NCI-H2029 treated with DMSO at 0.1 percent for 48 hours (cell line): ENCODE results near the gene ZBTB44.
"Not testable (repeated sequence)": the region's sequence is repeated elsewhere in the genome, so short reads cannot be mapped to it uniquely, and the experiment has no call there.

Experiments
- DNase-seq: peaks from one replicate; lab custom pipeline; 2025; lab: John Stamatoyannopoulos, UW

The ZBTB44 gene

GRCh38 chr11:130249929-130250328 lies 64.8 kb downstream of the ZBTB44 start:
- DNase-seq, result not testable (repeated sequence)

DNA sequence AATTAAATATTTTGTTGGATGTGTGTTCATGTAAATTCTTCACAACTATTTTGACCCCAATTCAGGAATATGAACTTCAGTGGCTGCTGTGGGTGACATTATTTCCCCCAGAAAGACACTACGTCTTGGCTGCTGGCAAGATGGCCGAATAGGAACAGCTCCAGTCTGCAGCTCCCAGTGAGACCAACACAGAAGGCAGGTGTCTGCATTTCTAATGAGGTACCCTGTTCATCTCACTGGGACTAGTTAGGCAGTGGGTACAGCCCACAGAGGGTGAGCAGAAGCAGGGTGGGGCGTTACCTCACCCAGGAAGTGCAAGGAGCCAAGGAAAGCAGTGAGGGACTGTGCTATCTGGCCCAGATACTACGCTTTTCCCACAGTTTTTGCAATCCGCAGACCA lies 65.3 kb downstream of the ZBTB44 start:
- DNase-seq, result no peak

DNA sequence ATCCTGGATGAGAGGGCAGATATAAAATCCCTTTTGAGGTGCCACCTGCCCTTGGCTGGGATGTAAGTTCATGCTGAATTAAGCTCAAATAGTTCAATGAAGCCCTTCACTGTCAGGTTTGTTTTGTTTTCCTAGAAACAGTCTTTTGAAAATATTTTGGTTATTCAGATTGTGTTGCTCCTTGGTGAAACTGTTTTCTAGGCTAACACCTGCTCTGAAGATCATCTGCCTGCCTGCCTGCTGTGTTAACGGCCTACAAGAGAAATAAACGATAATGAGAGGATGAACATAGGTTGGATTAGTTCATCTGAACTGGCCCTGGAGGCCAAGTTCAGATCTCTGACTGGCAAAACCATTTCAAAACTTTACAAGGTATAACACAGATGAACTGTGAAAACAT lies 67.4 kb downstream of the ZBTB44 start:
- DNase-seq, result no peak

DNA sequence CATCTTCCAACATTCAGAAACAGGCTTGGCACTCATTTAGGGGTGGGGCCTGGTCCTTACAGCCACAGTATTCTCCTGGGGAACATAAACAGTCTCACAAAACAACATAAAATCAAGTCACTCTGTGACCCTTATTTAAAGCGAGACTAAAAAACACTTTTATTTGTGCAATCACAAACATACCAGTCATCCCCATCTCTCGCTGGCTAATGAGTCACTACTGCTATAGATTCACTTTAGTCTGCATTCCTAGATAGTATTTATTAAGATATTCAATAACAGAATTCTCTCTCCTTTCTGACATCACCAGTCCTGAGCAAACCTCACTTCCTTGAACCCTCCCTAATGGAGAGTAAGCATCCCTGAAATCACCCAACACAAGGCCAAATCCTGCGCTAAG lies 68.0 kb downstream of the ZBTB44 start:
- DNase-seq, result no peak

- no peak for DNase-seq
Measured at GRCh38 chr11:130246270-130246669, 68.4 kb downstream of the ZBTB44 start.

GRCh38 chr11:130245375-130245774 lies 69.3 kb downstream of the ZBTB44 start:
- not testable (repeated sequence) for DNase-seq

DNA sequence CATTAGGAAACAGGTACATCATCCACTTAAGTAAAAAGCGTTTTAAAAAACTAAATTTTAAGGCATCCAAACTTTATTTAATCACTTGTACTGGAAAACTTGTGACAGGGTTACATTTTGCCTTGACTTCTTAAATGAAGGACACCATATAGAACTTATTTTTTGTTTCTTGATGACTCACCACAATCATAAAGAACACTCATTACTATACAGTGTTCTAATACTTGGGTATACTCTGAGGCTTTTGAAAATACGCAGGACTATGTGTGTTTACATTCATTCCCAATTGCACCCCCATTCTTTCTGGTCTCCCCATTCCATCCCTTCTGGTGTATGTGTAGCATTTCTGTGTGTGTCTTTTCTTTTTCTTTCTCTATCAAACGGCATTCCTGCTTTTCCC lies 69.9 kb downstream of the ZBTB44 start:
- DNase-seq, result no peak

GRCh38 chr11:130243816-130244215 lies 70.9 kb downstream of the ZBTB44 start:
- DNase-seq, result no peak

DNA sequence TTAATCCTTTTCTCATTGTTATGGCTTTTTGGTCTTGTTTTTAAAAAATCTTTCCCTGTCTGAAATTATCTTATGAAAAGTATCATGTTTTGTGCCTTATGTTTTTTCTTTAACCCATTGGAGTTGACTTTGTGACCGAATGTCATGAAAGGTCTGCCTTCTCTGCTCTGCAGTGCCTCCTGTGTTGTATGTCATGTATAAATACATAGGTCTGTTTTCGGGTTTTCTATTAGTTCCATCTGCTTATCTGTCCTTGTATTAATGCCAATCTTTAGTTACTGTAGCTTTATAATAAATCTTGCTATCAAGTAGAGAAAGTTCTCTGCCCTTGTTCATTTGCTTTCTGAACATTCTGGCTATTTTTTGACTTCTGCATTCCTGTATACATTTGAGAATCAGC lies 73.0 kb downstream of the ZBTB44 start:
- no peak for DNase-seq

- DNase-seq, result no peak
Measured at GRCh38 chr11:130237282-130238006, 77.3 kb downstream of the ZBTB44 start.

GRCh38 chr11:130234315-130234714 lies 80.4 kb downstream of the ZBTB44 start:
- no peak for DNase-seq

- DNase-seq, result not testable (repeated sequence)
Measured at GRCh38 chr11:130233888-130234287, 80.8 kb downstream of the ZBTB44 start.

DNA sequence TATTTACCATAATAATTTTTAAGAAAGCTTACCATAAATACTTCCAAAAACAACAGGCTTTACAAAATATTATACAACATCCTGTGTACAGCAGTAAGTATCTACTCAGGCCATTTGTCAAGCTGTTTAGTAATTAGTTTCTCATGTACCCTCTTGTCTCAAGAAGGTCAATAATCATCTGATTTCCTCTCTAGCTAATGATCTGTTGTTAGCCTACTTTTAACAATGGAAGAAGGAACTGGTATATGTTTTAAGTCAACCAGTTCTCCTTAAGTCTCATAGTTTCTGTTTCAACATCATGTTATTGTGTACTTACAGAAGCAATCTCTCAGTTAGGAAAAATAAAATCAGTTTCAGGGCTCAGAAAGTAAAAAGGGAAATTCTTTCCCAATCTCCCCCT lies 81.2 kb downstream of the ZBTB44 start:
- DNase-seq, result not testable (repeated sequence)

- DNase-seq, result no peak
Measured at GRCh38 chr11:130227373-130227772, 87.3 kb downstream of the ZBTB44 start.

GRCh38 chr11:130223291-130223971 lies 91.3 kb downstream of the ZBTB44 start:
- no peak for DNase-seq

DNA sequence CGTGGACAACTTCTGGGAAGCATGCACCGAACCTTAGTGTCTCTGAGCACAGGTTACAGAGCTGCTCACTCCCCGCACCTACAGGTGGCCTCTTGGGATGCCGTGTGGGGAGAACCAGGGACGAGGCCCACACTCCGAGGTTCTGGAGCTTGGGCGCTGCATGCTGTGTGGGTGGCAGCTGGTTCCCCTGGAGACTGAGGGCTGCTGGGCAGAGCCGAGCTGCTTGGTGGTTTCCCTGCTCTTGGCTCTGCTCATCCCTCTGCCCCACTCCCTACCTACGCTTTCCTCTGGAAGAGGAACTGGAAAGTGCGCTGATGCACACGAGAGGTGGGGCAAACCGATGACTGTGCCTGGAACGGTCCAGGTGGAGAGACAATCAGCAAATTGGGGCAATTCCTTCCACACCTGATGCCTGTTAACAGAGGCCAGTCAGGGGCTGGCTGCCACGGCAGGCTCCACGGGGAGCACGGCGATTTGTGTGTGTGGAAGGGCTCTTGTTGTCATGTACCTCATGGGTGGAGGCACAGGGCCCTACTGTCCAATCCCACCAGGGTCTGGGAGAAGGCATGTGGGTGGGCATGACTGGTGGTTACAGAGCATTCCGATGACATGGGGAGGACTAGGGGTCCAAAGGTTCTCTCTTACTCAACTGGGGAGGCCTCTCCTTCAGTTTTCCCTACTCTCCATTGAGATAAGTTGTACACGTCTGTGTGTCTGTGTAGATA lies 94.2 kb downstream of the ZBTB44 start:
- DNase-seq, result no peak

GRCh38 chr11:130219148-130219547 lies 95.6 kb downstream of the ZBTB44 start:
- no peak for DNase-seq

- no peak for DNase-seq
Measured at GRCh38 chr11:130218501-130219070, 96.1 kb downstream of the ZBTB44 start.

- no peak for DNase-seq
Measured at GRCh38 chr11:130217133-130218031, 97.3 kb downstream of the ZBTB44 start.

GRCh38 chr11:130216591-130217132 lies 98.1 kb downstream of the ZBTB44 start:
- DNase-seq, result no peak

- no peak for DNase-seq
Measured at GRCh38 chr11:130216221-130216550, 98.5 kb downstream of the ZBTB44 start.
